Measurements from ENCODE around the gene CASP8.

CASP8 gene

GRCh38 chr2:201329409-201329808 is 69.1 kb downstream of the CASP8 start:
- TF ChIP-seq CTCF (IDR thresholded peaks at IDR 0.05; ENCODE audit: low read length, missing control alignments): no peak
- no peak overlapping the region for H3K4me3 ChIP-seq (replicated peaks; ENCODE audit: low read depth, low read length)
- no peak for DNase-seq (ENCODE audit: low read depth)
